Activated CD4-positive, alpha-beta T cell treated with anti-CD3 and anti-CD28 coated beads for 36 hours (primary cell): ENCODE measurements around the gene HOXD10. TPM values are rescaled to one million over a fixed set of nuclear protein-coding genes. Genes with fewer than 3 reads are reported as not detected.
A peak's percentile ranks its signal among the peaks of the same experiment; 100 is the strongest.

ENCODE experiments used
- ATAC-seq: fragments of 200-7000 bp; cut with Tn5 transposase; one replicate; pipeline ENCODE4 v1.10.0; 2021; ENCODE audit warnings: mild to moderate bottlenecking, moderate library complexity
- CTCF ChIA-PET: fragments of 350-600 bp; sonication (Branson Sonifier 250); formaldehyde crosslinking; loops from one replicate; lab custom pipeline; 2021; ENCODE audit warnings: antibody characterized with exemption; lab: Charles Lee
- POLR2A ChIA-PET: fragments of 350-600 bp; sonication (Branson Sonifier 250); formaldehyde crosslinking; loops from one replicate; lab custom pipeline; 2021; ENCODE audit warnings: antibody characterized with exemption, inconsistent platforms; lab: Charles Lee
- DNase-seq: peaks from one replicate; pipeline ENCODE4 v3.0.0-alpha.2; 2020
- H3K27ac Mint-ChIP-seq: one replicate; pipeline ENCODE4 v1.8.0; 2021; ENCODE audit warnings: mixed read lengths
- H3K27me3 Mint-ChIP-seq: one replicate; pipeline ENCODE4 v1.8.0; 2021; ENCODE audit warnings: mixed read lengths
- H3K36me3 Mint-ChIP-seq: one replicate; pipeline ENCODE4 v1.8.0; 2021; ENCODE audit warnings: low read depth, mixed read lengths
- H3K4me1 Mint-ChIP-seq: one replicate; pipeline ENCODE4 v1.8.0; 2021; ENCODE audit warnings: mixed read lengths
- H3K4me3 Mint-ChIP-seq: one replicate; pipeline ENCODE4 v1.8.0; 2021; ENCODE audit warnings: mild to moderate bottlenecking, moderate library complexity, mixed read lengths
- H3K9me3 Mint-ChIP-seq: one replicate; pipeline ENCODE4 v1.8.0; 2021; ENCODE audit warnings: low read depth, mixed read lengths
- intact Hi-C, 2 experiments: fragments of 100-400 bp; cut with DNase I in 1 of 2; cut with micrococcal nuclease in 1 of 2; formaldehyde crosslinking; loops; one replicate each; pipeline versions ENCODE4 v1.14.2 to v1.15.1; 2022 to 2024; cut with DNase I, micrococcal nuclease
- total RNA-seq, 2 experiments: library from RNA; stranded (reverse); gene quantifications; one replicate each; pipeline ENCODE4 v1.2.3, GENCODE V29; 2021

Gene HOXD10
- total RNA-seq, 2 experiments from 2014 or later, result not detected

GRCh38 chr2:176103194-176103593, 13.4 kb upstream of the HOXD10 start:
- Mint-ChIP-seq H3K9me3 (no peaks in the 10 kb centered on the region), H3K27me3 (peaks cover 74% of the 10 kb centered on the region), H3K27ac (no peak overlapping the region), H3K36me3 (no peaks in the 10 kb centered on the region), H3K4me1 (peaks cover 18% of the 10 kb centered on the region), H3K4me3 (no peak overlapping the region)
- POLR2A ChIA-PET, result no interaction called here
- CTCF ChIA-PET, result interaction anchor here (0.6 to 1.5 kb wide), 6 partner anchors 12 to 1404 kb away, joined by 3 to 6 read pairs (median 3); no protein-coding TSS in a partner anchor
- ATAC-seq (no peak), DNase-seq (no peak)
- intact Hi-C loops, result no loop called here

GRCh38 chr2:176103742-176104315, 12.7 kb upstream of the HOXD10 start:
- no peak overlapping the region for H3K27ac Mint-ChIP-seq
- H3K4me3 Mint-ChIP-seq, result no peak overlapping the region
- ATAC-seq (no peak), DNase-seq (no peak)
- no peaks in the 10 kb centered on the region for H3K9me3 Mint-ChIP-seq
- CTCF ChIA-PET, result interaction anchor here (0.7 kb wide), 2 partner anchors 10 to 150 kb away, joined by 3 read pairs; no protein-coding TSS in a partner anchor
- H3K36me3 Mint-ChIP-seq, result no peaks in the 10 kb centered on the region
- H3K4me1 Mint-ChIP-seq, result peaks cover 20% of the 10 kb centered on the region
- H3K27me3 Mint-ChIP-seq, result peaks cover 75% of the 10 kb centered on the region
- intact Hi-C loops, result no loop called here
- POLR2A ChIA-PET, result no interaction called here

- POLR2A ChIA-PET, result no interaction called here
- no peak overlapping the region for H3K4me3 Mint-ChIP-seq
Measured at GRCh38 chr2:176104316-176105077, 12.1 kb upstream of the HOXD10 start.

GRCh38 chr2:176105078-176105729, 11.4 kb upstream of the HOXD10 start:
- no peak overlapping the region for H3K27ac Mint-ChIP-seq
- H3K36me3 Mint-ChIP-seq, result no peaks in the 10 kb centered on the region
- DNase-seq (no peak), ATAC-seq (no peak)
- ChIA-PET POLR2A (no interaction called here), CTCF (interaction anchor here (0.8 to 1.0 kb wide), 2 partner anchors 38 to 415 kb away, joined by 3 read pairs; no protein-coding TSS in a partner anchor)
- H3K9me3 Mint-ChIP-seq, result no peaks in the 10 kb centered on the region
- intact Hi-C loops, result no loop called here
- peaks cover 23% of the 10 kb centered on the region for H3K4me1 Mint-ChIP-seq
- no peak overlapping the region for H3K4me3 Mint-ChIP-seq
- H3K27me3 Mint-ChIP-seq, result peaks cover 80% of the 10 kb centered on the region

More at GRCh38 chr2:176104316-176105077, 12.1 kb upstream of the HOXD10 start:
- DNase-seq (no peak), ATAC-seq (no peak)
- intact Hi-C loops, result no loop called here
- Mint-ChIP-seq H3K9me3 (no peaks in the 10 kb centered on the region), H3K36me3 (no peaks in the 10 kb centered on the region), H3K4me1 (peaks cover 23% of the 10 kb centered on the region), H3K27ac (no peak overlapping the region), H3K27me3 (peaks cover 75% of the 10 kb centered on the region)
- CTCF ChIA-PET, result interaction anchor here (0.7 to 1.0 kb wide), 4 partner anchors 9 to 415 kb away, joined by 3 read pairs; no protein-coding TSS in a partner anchor

GRCh38 chr2:176105730-176106580, 10.6 kb upstream of the HOXD10 start:
- Mint-ChIP-seq H3K36me3 (no peaks in the 10 kb centered on the region), H3K9me3 (no peaks in the 10 kb centered on the region)
- ATAC-seq, result no peak

GRCh38 chr2:176106581-176107539, 9.7 kb upstream of the HOXD10 start, which contains the start of gene HOXD11:
HOXD11 (plus strand) TSS chr2:176107280; CDS start chr2:176107356, 76 bp downstream.
- Mint-ChIP-seq H3K4me3 (peak within 1 kb of the TSS; percentile 51), H3K4me1 (peaks cover 25% of the 10 kb centered on the region), H3K27me3 (peaks cover 80% of the 10 kb centered on the region), H3K9me3 (no peaks in the 10 kb centered on the region), H3K27ac (no peak within 1 kb of the TSS), H3K36me3 (no peaks in the 10 kb centered on the region)
- ATAC-seq (peak; percentile 35), DNase-seq (no peak)
- intact Hi-C loops, result loop anchor here in 1 of 2 experiments (2.0 kb wide), 1 partner anchor 16 kb away; the partner anchor contains the start of gene HOXD9
- ChIA-PET CTCF (no interaction called here), POLR2A (no interaction called here)

More at GRCh38 chr2:176105730-176106580, 10.6 kb upstream of the HOXD10 start:
- no peak for DNase-seq
- peaks cover 23% of the 10 kb centered on the region for H3K4me1 Mint-ChIP-seq
- H3K27me3 Mint-ChIP-seq, result peaks cover 80% of the 10 kb centered on the region
- intact Hi-C loops, result loop anchor here in 1 of 2 experiments (2.0 kb wide), 1 partner anchor 17 kb away; the partner anchor contains the start of gene HOXD9
- no peak overlapping the region for H3K27ac Mint-ChIP-seq
- H3K4me3 Mint-ChIP-seq, result peak overlapping the region; percentile 29
- ChIA-PET POLR2A (no interaction called here), CTCF (interaction anchor here (0.8 kb wide), 1 partner anchor 38 kb away, joined by 3 read pairs; no protein-coding TSS in a partner anchor)

- H3K27me3 Mint-ChIP-seq, result peaks cover 77% of the 10 kb centered on the region
- H3K4me1 Mint-ChIP-seq, result peaks cover 25% of the 10 kb centered on the region
- DNase-seq, result no peak
- intact Hi-C loops, result loop anchor here in 1 of 2 experiments (2.0 kb wide), 1 partner anchor 15 kb away; the partner anchor contains the start of gene HOXD9
- no peak for ATAC-seq
- no peaks in the 10 kb centered on the region for H3K36me3 Mint-ChIP-seq
- ChIA-PET POLR2A (no interaction called here), CTCF (no interaction called here)
- H3K9me3 Mint-ChIP-seq, result no peaks in the 10 kb centered on the region
- no peak overlapping the region for H3K4me3 Mint-ChIP-seq
- H3K27ac Mint-ChIP-seq, result no peak overlapping the region
Measured at GRCh38 chr2:176107731-176108181, 8.8 kb upstream of the HOXD10 start.

- CTCF ChIA-PET, result interaction anchor here (0.9 to 2.7 kb wide), 3 partner anchors 12 to 18 kb away, joined by 3 to 20 read pairs (median 19); no protein-coding TSS in a partner anchor
- intact Hi-C loops, result no loop called here
- Mint-ChIP-seq H3K4me3 (no peak overlapping the region), H3K36me3 (no peaks in the 10 kb centered on the region), H3K27me3 (peaks cover 79% of the 10 kb centered on the region), H3K27ac (no peak overlapping the region), H3K4me1 (peaks cover 24% of the 10 kb centered on the region), H3K9me3 (no peaks in the 10 kb centered on the region)
- ATAC-seq (no peak), DNase-seq (no peak)
- POLR2A ChIA-PET, result no interaction called here
Measured at GRCh38 chr2:176109192-176109901, 7.2 kb upstream of the HOXD10 start.

GRCh38 chr2:176109946-176110345, 6.6 kb upstream of the HOXD10 start:
- POLR2A ChIA-PET, result no interaction called here
- H3K4me3 Mint-ChIP-seq, result no peak overlapping the region
- no peaks in the 10 kb centered on the region for H3K36me3 Mint-ChIP-seq
- ATAC-seq (no peak), DNase-seq (no peak)
- peaks cover 76% of the 10 kb centered on the region for H3K27me3 Mint-ChIP-seq
- intact Hi-C loops, result loop anchor here in 1 of 2 experiments (5.0 kb wide), 2 partner anchors 33 to 52 kb away; no protein-coding TSS in a partner anchor
- CTCF ChIA-PET, result interaction anchor here (0.5 to 2.7 kb wide), 9 partner anchors 11 to 1039 kb away, joined by 3 to 20 read pairs (median 3); no protein-coding TSS in a partner anchor
- no peaks in the 10 kb centered on the region for H3K9me3 Mint-ChIP-seq
- no peak overlapping the region for H3K27ac Mint-ChIP-seq
- peaks cover 19% of the 10 kb centered on the region for H3K4me1 Mint-ChIP-seq
